GM18909 (cell line): ENCODE data around the gene SNRNP70.
"Not testable (repeated sequence)": the region's sequence is repeated elsewhere in the genome, so short reads cannot be mapped to it uniquely, and the experiment has no call there.

ENCODE experiments used
- ATAC-seq: cut with Tn5 transposase; IDR thresholded peaks from one replicate; pipeline ENCODE4 v1.9.1; 2021; ENCODE audit warnings: mild to moderate bottlenecking; ENCODE audit not compliant: unreplicated experiment, poor library complexity

Gene SNRNP70

DNA sequence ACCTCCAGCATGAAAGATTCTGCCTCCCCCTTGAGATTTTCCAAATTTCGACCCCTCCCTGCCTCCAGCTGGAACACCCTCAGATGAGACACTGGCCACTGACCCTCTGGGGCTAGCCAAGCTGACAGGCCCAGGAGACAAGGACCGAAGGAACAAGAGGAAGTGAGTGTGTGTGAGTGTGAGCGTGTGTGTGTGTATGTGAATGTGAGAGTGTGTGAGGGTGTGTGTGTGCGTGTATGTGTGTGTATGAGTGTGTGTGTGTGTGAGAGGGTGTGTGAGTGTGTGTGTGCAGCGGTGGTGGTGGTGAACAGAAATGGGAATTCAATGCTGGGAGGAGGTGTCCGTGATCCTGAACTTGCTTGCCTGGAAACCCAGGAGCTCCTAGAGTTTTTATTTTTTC is 56.1 kb downstream of the SNRNP70 start:
- no peak for ATAC-seq

DNA sequence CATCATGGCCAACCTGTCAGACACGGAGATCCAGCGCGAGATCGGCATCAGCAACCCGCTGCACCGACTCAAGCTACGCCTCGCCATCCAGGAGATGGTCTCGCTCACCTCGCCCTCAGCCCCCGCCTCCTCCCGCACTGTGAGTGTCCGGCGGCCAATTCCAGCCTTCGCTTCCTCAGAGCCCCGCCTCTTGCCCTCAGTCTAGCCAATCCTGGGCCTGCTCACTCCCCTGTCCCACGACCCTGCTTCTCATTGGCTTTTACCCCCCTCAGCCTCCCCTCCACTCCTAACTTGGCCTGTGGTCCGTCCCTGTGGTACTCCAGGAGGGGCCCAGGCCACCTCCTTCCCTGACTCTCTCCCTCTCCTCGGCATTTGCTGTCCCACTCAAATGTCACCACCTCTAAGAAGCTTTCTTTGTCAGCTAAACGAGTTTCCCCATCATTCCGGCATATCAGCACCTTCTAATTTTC is 57.6 kb downstream of the SNRNP70 start:
- no peak for ATAC-seq

DNA sequence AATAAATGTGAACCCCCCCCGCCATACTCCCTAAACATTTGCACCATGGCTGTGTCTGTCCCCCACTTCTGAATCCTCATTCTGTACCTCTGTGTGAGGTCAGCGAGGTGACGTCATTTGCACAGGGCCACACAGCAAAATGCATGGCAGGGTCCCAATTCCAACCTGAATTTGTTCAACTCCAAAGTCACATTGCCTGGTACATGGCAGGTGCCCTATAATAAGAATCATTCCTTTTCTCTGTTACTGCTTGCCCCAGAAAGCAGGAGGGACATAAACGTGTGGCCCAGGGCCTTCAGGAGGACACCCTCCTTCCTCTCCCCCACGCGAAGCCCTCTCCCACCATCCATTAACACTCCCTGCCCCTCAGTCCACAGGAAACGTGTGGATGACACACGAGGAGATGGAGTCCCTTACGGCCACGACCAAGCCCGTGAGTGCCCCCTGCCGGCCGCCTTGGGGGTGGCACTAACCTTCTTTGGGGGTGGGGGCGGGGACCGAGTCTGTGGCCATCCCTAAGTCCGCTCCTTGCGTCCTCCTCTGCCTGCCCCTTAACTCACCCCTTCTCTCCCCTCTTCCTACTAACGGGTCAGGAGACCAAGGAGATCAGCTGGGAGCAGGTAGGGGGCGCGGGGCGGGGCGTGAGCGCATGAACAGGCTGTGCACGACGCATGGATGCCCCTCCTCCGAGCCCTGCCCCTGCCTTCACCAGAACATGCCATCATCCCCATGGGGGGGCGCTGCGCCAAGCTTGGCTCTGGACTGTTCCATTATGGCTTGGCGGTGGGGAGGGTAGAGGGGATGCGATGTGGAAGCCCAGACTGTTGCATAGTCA is 60.5 kb downstream of the SNRNP70 start:
- no peak for ATAC-seq

DNA sequence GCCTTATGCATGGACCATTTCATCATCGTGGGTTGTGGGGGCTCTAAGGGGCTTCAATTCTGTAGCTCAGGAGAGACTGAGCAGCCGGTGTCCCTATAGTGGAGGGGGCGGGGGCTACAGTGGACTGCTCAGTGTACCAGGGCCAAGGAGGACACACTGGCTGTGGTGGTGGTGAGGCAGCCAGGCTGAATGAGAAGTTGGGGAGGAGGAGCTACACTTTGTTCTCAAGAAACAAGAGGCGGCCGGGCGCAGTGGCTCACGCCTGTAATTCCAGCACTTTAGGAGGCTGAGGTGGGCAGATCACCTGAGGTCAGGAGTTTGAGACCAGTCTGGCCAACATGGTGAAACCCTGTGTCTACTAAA is 61.1 kb downstream of the SNRNP70 start:
- not testable (repeated sequence) for ATAC-seq

DNA sequence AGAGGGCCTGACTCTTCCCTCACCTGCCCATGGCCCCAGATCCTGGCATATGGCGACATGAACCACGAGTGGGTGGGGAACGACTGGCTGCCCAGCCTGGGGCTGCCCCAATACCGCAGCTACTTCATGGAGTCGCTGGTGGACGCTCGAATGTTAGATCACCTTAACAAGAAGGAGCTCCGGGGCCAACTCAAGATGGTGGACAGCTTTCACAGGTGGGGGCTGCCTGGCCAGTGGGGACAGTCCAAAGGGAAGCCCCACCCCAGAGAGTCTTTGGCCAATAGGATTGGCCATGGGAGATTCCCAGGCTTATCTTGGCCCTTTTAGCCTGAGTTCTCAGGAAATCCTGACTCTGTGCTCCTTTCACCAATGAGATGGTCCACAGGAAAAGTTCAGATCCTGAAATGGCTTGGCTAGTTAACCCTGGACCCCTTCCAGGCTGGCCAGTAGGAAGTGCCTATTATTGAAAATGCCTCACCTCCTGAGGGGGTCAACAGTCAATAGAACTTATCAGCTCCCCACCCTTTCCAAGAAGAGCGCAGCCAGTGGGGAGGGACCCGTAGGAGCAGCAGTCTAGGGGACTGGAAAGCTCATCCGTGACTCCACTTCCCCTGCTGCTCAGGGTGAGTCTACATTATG is 62.9 kb downstream of the SNRNP70 start:
- no peak for ATAC-seq

DNA sequence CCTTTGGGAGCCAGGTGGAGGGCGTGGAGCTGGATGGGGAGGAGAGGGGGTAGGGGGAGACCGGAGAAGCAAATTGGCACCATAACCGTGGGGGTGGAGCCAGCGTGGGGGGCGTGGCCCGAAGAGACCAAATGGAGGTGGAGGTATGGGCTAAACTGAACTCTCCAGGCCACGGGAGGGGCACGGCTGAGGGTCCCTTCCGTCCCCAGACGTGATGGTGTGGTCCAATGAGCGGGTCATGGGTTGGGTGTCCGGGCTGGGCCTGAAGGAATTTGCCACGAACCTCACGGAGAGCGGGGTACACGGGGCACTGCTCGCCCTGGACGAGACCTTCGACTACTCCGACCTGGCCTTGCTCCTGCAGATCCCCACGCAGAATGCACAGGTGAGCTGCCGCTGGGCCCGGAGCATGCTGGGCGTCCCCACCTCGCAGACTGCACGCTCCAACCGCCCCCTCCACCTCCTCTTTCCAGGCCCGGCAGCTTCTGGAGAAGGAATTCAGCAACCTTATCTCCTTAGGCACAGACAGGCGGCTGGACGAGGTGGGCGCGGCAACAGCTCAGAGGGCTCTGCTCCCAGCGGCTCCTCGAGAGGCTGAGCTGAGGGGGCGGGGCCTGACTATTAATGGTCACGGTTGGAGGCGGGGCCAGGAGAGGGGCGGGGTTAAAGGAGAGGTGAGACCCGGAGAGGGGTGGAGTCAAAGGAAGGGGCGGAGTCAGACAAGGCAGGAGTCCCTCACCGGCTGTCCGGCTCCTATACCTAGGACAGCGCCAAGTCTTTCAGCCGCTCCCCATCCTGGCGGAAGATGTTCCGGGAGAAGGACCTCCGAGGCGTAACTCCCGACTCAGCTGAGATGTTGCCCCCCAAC is 63.8 kb downstream of the SNRNP70 start:
- no peak for ATAC-seq

DNA sequence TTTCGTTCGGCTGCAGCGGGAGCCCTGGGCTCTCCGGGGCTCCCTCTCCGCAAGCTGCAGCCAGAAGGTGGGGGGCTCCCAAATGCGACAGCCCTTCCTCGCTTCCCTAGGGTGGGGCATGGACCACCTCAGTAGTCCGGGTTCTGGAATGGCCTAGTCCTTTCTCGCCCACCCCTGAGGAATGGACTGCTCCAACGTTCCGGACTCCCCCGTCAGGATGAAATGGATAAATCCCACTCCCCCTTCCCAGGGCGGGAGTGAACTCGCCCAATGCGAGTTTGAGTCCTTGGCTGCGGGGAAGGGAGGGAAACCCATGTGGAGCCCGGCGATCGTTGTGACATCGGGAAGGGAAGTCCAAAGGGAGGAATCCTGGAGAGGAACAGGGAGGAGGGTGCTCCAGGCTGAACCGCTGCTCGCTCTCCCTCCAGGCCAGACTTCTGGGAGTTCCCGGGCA is 64.4 kb downstream of the SNRNP70 start:
- no peak for ATAC-seq

DNA sequence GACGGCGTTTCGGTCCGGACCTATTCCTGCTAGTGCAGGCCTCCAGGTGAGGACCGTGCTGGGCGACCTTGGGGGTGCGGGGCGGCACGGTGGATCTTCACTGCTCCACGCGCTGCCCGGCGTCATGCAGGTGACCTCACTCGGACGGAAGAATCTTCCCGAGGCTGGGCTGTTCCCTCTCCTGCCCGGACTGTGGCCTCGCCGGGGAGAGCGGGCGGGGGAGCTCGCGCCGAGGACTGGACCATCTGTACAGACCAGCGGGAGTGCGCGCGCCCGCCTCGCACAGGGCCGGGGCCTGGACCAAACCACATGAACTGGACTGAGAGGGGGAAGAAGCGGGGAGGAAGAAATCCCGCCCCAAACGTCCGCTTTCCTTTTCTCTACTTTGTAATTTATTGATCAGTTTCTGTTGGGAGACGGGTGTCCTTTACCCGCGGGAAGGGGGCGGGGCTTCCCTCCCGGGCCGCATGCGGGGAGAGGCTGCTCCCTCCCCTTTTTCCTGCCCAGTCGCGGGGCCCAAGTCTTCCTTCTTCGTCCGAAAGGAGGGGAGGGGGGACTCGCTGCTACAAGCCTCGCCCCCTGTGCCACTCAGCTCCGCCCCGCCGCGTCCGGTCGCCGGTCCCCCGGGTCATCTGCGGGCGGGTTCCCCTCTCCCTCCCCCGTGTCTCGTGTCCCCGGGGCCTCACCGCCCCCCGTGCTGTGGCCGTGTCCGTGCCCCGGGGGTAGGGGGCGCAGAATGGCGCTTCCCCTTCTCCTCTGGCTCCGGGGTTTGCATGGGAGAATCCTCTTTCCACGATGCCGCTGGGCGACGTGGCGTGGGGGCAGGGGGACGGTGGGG is 65.1 kb downstream of the SNRNP70 start:
- no peak for ATAC-seq

DNA sequence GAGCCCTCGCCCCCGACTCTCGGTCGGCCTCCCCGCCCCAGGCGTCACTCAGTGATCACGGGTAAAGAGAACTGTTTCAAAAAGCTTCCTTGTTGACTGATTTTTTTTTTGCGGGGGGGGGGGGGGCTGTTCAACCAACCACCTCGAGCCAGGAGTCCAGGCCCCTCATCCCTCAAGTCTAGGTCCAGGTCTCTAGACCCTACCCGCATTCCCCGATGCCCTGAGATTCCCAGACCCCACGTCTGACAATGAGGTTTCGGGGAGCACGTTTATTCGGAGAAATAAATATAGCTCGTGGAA is 65.6 kb downstream of the SNRNP70 start:
- ATAC-seq, result no peak

DNA sequence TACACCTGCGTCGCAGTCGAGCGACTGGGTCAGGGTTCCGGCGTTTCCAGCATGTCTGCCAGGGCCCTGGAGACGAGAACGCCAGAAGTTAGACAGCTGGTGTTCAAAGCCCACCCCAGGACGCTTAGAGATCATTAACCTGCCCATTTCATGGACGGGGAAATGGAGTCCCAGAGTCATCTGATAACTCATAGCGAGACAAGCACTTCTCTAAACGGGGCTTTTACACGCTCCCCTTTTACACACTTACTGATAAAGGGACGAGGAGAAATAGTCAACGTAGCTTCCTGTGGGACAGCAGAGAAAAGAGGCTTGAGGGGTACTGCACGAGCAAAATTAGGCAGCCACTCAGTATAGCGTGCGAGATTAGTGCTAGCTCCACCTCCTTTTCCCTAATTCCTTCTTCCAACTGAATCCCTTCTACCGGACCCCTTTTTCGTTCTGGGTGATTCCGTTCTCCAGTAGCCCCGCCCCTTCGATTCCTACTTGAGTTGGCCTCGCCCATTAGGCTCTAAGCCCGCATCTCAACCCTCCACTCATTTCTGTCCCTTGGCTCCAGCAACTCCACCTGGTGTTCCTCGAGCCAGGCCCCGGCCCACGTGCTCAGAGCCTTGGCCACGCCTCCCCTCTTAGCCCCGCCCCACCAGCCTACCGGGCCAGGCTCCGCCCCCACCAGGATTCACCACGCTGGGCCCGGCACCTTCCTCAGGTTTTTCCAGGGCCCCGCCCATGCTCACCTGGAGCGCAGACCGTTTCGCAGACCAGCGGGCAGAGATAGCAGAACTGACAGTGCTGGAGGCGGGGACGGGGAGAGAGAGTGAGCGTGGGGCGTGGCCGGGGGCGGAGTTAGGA is 66.2 kb downstream of the SNRNP70 start:
- no peak for ATAC-seq

DNA sequence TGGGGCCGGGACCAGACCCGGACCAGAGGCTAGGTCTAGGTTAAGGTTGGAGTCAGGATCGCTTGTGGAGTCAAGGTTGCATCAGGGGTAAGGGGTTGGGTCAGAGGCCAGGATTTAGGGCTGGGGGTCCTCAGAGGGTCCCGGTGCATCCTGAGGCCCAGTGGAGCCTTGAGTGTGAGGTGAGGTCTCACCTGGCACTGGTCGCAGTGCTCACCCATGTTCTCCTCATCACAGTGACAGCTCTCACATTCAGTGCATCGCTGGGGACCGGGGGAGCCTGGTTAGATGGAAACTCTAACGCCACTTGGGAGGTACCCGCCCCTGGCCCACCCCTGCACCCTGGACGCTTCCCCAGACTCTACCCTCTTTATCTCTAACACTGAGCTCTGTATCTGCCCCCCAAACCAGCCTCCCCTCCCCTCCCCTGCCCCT is 66.9 kb downstream of the SNRNP70 start:
- ATAC-seq, result no peak

DNA sequence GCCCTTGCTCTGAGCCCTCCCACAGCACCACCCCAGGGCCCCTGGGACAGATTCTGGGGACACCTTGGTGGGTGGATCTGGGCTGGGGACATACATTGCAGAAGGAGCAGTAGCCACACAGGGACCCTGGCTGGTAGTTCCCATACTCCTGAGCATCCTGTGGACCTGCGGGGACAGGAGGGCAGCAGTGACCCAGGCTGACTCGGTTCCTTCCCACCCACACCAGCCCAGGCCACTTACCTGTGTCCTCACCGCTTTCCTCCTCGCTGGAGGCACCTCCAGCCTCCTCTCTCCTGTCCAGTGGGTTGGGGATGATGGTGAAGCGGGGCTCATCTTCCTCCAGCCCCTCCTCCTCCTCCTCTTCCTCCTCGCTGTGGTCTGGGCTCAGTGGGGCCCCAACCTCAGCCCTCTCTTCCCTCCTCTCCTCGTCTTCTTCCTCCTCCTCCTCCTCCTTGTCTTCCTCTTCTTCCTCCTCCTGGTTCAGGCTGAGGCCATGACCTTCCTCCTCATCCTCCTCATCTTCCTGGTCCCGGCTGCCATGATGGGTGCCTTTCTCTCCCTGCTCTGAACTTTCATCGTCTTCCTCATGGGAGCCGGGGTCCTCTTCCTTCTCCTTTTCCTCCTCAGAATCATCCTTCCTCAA is 68.0 kb downstream of the SNRNP70 start:
- no peak for ATAC-seq

DNA sequence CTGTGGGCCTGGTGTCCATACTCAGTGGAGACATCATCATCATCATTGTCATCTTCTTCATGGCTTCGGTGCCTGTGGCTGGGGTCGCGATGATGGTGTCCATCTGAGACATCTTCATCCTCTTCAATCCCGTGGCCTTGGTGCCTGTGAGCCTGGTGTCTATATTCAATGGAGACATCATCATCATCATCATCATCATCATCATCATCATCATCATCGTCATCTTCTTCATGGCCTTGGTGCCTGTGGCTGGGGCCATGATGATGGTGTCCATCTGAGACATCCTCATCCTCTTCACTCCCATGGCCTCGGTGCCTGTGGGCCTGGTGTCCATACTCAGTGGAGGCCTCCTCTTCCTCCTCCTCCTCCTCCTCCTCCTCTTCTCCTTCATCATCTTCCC is 69.0 kb downstream of the SNRNP70 start:
- ATAC-seq, result no peak

DNA sequence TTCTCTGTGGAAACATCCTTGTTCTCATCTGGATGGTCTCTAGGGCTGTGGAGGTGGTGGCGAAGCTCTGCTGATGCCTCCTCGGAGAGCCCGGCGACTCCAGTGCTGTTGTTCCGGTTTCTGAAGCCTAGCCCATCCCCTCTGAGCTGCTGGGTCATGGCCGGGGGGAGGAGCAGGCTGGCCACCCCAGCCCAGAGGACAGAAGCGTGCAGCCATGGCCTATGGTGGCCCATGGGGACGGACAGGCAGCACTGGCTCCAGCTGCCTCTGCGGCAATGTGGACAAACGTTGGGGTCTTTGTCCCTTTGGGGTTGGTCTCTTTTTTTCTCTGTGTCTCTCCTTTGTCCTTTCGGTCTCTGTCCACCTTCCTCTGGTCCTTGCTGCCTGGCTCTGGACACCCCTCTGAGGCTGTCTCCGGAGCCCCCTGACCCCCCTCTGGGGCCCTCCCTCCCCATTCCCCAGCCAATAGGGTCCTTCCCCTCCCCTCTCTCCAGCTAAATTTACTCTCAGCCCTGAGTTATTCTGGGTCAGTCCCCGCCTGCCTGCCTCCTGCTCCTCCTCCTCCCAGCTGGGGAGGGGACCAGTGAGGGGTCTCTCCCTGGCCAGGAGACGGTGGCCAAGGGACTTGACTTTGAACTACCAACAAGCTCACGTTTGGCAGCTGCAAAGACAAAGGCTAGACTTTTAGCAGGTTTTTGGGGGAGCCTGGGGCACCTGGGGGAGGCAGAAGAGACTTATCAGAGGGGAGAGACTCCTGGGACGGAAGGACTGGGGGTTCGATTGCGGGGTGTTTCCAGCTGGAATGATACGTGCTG is 70.0 kb downstream of the SNRNP70 start, which contains the start of gene HRC:
Gene HRC (minus strand): TSS at position 392 of the 815 bp plus-strand sequence. CDS start 159 bp downstream, at position 233.
- ATAC-seq, result no peak

DNA sequence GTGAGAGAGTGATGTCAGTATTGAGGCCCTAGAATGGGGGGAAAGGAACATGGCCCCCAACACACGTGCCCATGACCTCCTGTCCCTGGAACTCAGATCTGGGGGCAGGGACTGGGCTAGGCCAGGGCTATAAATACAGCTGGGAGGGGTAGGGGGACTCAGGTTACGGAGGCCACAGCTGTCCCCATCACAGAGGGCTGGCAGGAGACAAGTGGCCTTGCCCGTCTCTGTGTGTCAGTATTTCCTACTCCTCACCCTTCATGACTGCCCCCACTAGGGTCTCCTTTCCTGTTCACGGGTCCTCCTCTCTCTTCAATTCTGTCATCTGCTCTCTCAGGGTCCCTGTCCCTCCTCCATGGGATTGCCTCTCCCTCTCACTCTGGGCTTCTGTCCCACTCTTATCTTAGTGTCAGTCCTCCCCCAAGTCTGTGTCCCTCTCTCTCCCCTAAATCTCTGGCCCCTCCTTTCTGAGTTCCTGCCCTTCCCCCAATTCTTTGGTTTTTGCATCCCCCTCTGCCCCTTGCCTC is 70.6 kb downstream of the SNRNP70 start:
- no peak for ATAC-seq

DNA sequence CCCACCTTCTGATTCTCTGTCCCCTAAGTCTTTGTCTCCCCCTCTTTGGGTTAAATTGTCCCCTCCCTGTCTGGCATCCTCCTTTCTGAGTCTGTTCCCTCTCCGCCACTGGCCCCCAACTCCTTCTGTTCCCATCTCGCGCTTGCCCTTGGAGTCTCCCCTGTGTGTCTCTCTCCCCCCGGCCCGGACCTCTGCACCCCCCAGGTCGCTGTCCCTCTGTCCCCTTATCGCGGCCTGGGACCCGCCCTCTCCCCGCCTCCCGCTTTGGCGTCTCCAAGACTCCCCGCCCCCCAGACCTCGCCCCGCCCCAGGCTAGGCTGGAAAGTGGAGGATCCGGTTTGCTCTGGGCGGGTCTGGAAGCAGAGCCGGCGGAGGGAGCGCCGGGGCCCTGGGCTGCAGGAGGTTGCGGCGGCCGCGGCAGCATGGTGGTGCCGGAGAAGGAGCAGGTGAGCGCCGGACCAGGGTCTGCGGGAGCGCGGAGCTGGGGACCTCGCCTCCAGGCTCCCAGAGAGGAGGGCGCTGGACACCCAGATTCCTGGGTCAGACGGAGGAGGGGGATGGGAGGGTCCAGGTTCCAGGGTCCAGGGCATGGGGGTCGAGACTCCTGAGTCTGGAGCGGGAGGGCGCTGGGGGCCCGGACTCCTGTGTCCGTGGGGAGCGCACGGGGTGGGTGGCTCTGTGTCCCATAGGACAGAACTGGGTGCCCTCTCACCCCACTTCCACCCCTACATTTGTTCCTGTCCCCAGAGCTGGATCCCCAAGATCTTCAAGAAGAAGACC is 72.4 kb downstream of the SNRNP70 start, which contains the start of gene TRPM4:
Gene TRPM4 (plus strand): TSS at position 348 of the 780 bp plus-strand sequence. CDS start 75 bp downstream, at position 423.
- no peak for ATAC-seq
